ENCODE data around the gene MYLK. TPM values are rescaled to one million over a fixed set of nuclear protein-coding genes. Genes with fewer than 3 reads are reported as not detected.
"Not testable (repeated sequence)": the region's sequence is repeated elsewhere in the genome, so short reads cannot be mapped to it uniquely, and the experiment has no call there.

The MYLK gene
- total RNA-seq, 1 donor from 2014 or later, result 81.4 TPM

GRCh38 chr3:123708531-123708930 is 175.6 kb downstream of the MYLK start:
- no peak for DNase-seq (ENCODE audit: low read depth)
- H3K4me3 ChIP-seq (ENCODE audit: low read depth, low read length), result no peak overlapping the region
- TF ChIP-seq CTCF (conservative IDR thresholded peaks at IDR 0.05; ENCODE audit: low read depth, low read length), result no peak

- H3K4me3 ChIP-seq (ENCODE audit: low read depth, low read length); DNase-seq (ENCODE audit: low read depth): not testable (repeated sequence)
Observed at GRCh38 chr3:123707641-123708040, 176.5 kb downstream of the MYLK start.

- no peak for DNase-seq (ENCODE audit: low read depth)
- no peak overlapping the region for H3K4me3 ChIP-seq (ENCODE audit: low read depth, low read length)
- no peak for TF ChIP-seq CTCF (conservative IDR thresholded peaks at IDR 0.05; ENCODE audit: low read depth, low read length)
Observed at GRCh38 chr3:123706871-123707270, 177.3 kb downstream of the MYLK start.

GRCh38 chr3:123705488-123706285 is 178.4 kb downstream of the MYLK start:
- no peak for TF ChIP-seq CTCF (conservative IDR thresholded peaks at IDR 0.05; ENCODE audit: low read depth, low read length)
- no peak overlapping the region for H3K4me3 ChIP-seq (ENCODE audit: low read depth, low read length)
- DNase-seq (ENCODE audit: low read depth), result no peak

- not testable (repeated sequence) for DNase-seq (ENCODE audit: low read depth); H3K4me3 ChIP-seq (ENCODE audit: low read depth, low read length)
Observed at GRCh38 chr3:123703663-123704062, 180.5 kb downstream of the MYLK start.

GRCh38 chr3:123702720-123703119 is 181.4 kb downstream of the MYLK start:
- DNase-seq (ENCODE audit: low read depth), result no peak
- no peak for TF ChIP-seq CTCF (conservative IDR thresholded peaks at IDR 0.05; ENCODE audit: low read depth, low read length)

GRCh38 chr3:123702057-123702456 is 182.1 kb downstream of the MYLK start:
- not testable (repeated sequence) for DNase-seq (ENCODE audit: low read depth); H3K4me3 ChIP-seq (ENCODE audit: low read depth, low read length)
- peak; percentile 68 for TF ChIP-seq CTCF (conservative IDR thresholded peaks at IDR 0.05; ENCODE audit: low read depth, low read length)

More at GRCh38 chr3:123702720-123703119, 181.4 kb downstream of the MYLK start:
- H3K4me3 ChIP-seq (ENCODE audit: low read depth, low read length), result no peak overlapping the region
